Peyer's patch (tissue), 4 donors: ENCODE measurements around the gene ANKRD13D. TPM values are rescaled to one million over a fixed set of nuclear protein-coding genes. Genes with fewer than 3 reads are reported as not detected.

Experiments
- DNase-seq, 3 donors: peaks; one replicate each; pipeline ENCODE4 v3.0.0-alpha.2; 2017 to 2019
- H3K27ac ChIP-seq, 4 donors: fragments of 200-600 bp; sonication (generic); one replicate each; pipeline ENCODE4 v1.5.1; 2016 to 2019
- H3K27me3 ChIP-seq, 2 donors: fragments of 200-600 bp; sonication (generic); one replicate each; pipeline ENCODE4 v1.5.1; 2019
- H3K36me3 ChIP-seq, 3 donors: fragments of 200-600 bp; sonication (generic); one replicate each; pipeline ENCODE4 v1.5.1; 2016 to 2019
- H3K4me1 ChIP-seq, 4 donors: fragments of 200-600 bp; sonication (generic); one replicate each; pipeline ENCODE4 v1.5.1; 2016 to 2019
- H3K4me3 ChIP-seq, 4 donors: fragments of 200-600 bp; sonication (generic); 1 replicate in 3 of 4; 2 replicates in 1 of 4; pipeline ENCODE4 v1.5.1; 2016 to 2019; ENCODE audit warnings: mild to moderate bottlenecking in 1 of 4
- H3K9me3 ChIP-seq, 4 donors: fragments of 200-600 bp; sonication (generic); one replicate each; pipeline ENCODE4 v1.5.1; 2016 to 2019; ENCODE audit warnings: mild to moderate bottlenecking in 1 of 4
- CTCF ChIP-seq, 6 experiments: fragments of 450-650 bp in 4 of 6; fragments of 200-600 bp in 2 of 6; sonication (generic) in 1 of 6; IDR thresholded peaks; one replicate each; pipeline ENCODE4 v1.5.1; 2017 to 2019; ENCODE audit warnings: antibody characterized with exemption in 6 of 6, mild to moderate bottlenecking in 3 of 6, moderate library complexity in 1 of 6
- POLR2A ChIP-seq, 2 donors: fragments of 450-650 bp; IDR thresholded peaks; one replicate each; pipeline ENCODE4 v1.5.1; 2017; ENCODE audit warnings: antibody characterized with exemption in 2 of 2, mild to moderate bottlenecking in 2 of 2, moderate library complexity in 2 of 2
- total RNA-seq, 4 donors: library from RNA; depleted of rRNA; stranded (reverse); fragments of >200 nt; gene quantifications; one replicate each; pipeline ENCODE4 v1.1.0, GENCODE V29; 2016

The ANKRD13D gene
- total RNA-seq, 4 donors from 2014 or later: 25.4 to 97.4 (median 41.5) TPM

- Histone ChIP-seq H3K4me3 (no peak overlapping the region), H3K4me1 (peaks cover 0 to 16% (median 0%) of the 10 kb centered on the region in 4 donors), H3K36me3 (peaks cover 0 to 49% (median 0%) of the 10 kb centered on the region in 3 donors), H3K27ac (no peak overlapping the region), H3K27me3 (no peaks in the 10 kb centered on the region), H3K9me3 (no peaks in the 10 kb centered on the region)
- TF ChIP-seq POLR2A (IDR thresholded peaks at IDR 0.05): no peak
- no peak for TF ChIP-seq CTCF (IDR thresholded peaks at IDR 0.05)
- DNase-seq: no peak
Observed at GRCh38 chr11:67310246-67311050, 21.3 kb downstream of the ANKRD13D start.

- no peaks in the 10 kb centered on the region for H3K27me3 ChIP-seq
- H3K36me3 ChIP-seq: peaks cover 0 to 49% (median 0%) of the 10 kb centered on the region in 3 donors
- no peak overlapping the region for H3K27ac ChIP-seq
- no peak for DNase-seq
- H3K4me1 ChIP-seq: peaks cover 0 to 16% (median 0%) of the 10 kb centered on the region in 4 donors
- no peak for TF ChIP-seq CTCF (IDR thresholded peaks at IDR 0.05)
- TF ChIP-seq POLR2A (IDR thresholded peaks at IDR 0.05): no peak
- no peaks in the 10 kb centered on the region for H3K9me3 ChIP-seq
- no peak overlapping the region for H3K4me3 ChIP-seq
Observed at GRCh38 chr11:67311051-67311555, 22.0 kb downstream of the ANKRD13D start.

- DNase-seq: no peak
- H3K36me3 ChIP-seq: peaks cover 0 to 43% (median 0%) of the 10 kb centered on the region in 3 donors
- no peaks in the 10 kb centered on the region for H3K9me3 ChIP-seq
- H3K4me1 ChIP-seq: peaks cover 0 to 16% (median 0%) of the 10 kb centered on the region in 4 donors
- TF ChIP-seq POLR2A (IDR thresholded peaks at IDR 0.05) (no peak), CTCF (IDR thresholded peaks at IDR 0.05) (no peak)
- peak overlapping the region in 1 of 4 donors; percentile 60 for H3K27ac ChIP-seq
- no peaks in the 10 kb centered on the region for H3K27me3 ChIP-seq
- no peak overlapping the region for H3K4me3 ChIP-seq
Observed at GRCh38 chr11:67311556-67312082, 22.5 kb downstream of the ANKRD13D start.

- Histone ChIP-seq H3K27ac (peak overlapping the region in 2 of 4 donors; percentile 39 to 60), H3K4me3 (no peak overlapping the region), H3K27me3 (no peaks in the 10 kb centered on the region), H3K36me3 (peaks cover 0 to 37% (median 0%) of the 10 kb centered on the region in 3 donors), H3K4me1 (peaks cover 0 to 16% (median 0%) of the 10 kb centered on the region in 4 donors), H3K9me3 (no peaks in the 10 kb centered on the region)
- peak in 2 of 3 donors; percentile 74 to 80 for DNase-seq
- peak in 1 of 2 donors; percentile 36 for TF ChIP-seq POLR2A (IDR thresholded peaks at IDR 0.05)
- no peak for TF ChIP-seq CTCF (IDR thresholded peaks at IDR 0.05)
Observed at GRCh38 chr11:67312187-67313021, 23.3 kb downstream of the ANKRD13D start.
